Umbilical cord (tissue), 2 donors: ENCODE data around the gene NOD2. TPM values are rescaled to one million over a fixed set of nuclear protein-coding genes. Genes with fewer than 3 reads are reported as not detected.

Experiments used
- DNase-seq: peaks from one replicate; pipeline ENCODE4 v3.0.0-alpha.2; 2015; ENCODE audit warnings: low spot score
- total RNA-seq: library from RNA; depleted of rRNA; stranded (reverse); fragments of >200 nt; gene quantifications from one replicate; pipeline ENCODE4 v1.2.3, GENCODE V29; 2014; ENCODE audit warnings: low replicate concordance; ENCODE audit not compliant: insufficient read depth

The NOD2 gene
- total RNA-seq, 1 donor from 2014 or later, result 6.5 TPM

DNA sequence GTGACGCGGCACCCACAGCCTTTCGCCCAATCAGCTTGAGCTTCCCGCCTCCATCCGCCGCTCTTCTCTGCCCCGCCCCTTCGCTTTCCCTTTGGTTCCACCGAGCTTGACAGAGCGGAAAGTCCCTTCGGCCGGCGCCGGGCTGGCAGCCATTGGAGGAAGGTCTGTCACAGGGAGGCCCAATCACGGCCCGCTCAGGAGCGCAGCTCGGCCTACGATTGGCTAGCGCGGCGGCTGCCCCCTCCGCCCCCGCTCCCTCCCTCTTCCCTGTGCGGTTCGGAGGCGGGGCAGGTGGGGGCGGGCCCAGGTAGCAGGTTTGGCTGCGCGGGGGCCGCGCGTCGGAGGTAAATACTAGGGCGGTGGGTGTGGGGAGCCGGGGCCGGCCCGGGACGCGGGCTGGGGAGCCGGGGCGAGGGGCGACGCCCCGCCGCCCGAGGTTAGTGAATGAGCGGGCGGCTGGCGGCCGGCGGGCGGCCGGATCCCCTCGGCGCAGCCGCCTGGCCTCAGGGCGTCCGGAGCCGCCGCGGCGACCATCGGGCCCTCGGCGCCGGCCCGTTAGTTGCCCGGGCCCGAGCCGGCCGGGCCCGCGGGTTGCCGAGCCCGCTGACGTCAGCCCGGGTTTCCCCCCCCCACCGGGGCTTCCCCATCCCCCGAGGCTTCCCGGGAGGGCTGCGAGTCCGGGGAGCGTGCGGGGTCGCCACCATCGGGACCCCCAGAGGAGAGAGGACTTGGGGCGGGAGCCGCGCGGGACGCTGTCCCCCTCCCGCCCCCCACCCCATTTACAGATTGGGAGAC is 48.6 kb downstream of the NOD2 start, which contains the start of gene CYLD:
Gene CYLD, plus strand, starts transcription at position 306 of the 795 bp plus-strand sequence. CDS start 7,613 bp downstream, outside the sequence.
- DNase-seq, result peak; percentile 100

- no peak for DNase-seq
Measured at GRCh38 chr16:50742576-50743200, 49.3 kb downstream of the NOD2 start.

- no peak for DNase-seq
Measured at GRCh38 chr16:50743581-50744225, 50.3 kb downstream of the NOD2 start.

GRCh38 chr16:50744881-50745280 is 51.5 kb downstream of the NOD2 start:
- DNase-seq, result no peak

GRCh38 chr16:50745940-50746339 is 52.5 kb downstream of the NOD2 start:
- no peak for DNase-seq

GRCh38 chr16:50747207-50747956 is 54.0 kb downstream of the NOD2 start:
- no peak for DNase-seq

- no peak for DNase-seq
Measured at GRCh38 chr16:50751528-50751927, 58.1 kb downstream of the NOD2 start.

DNA sequence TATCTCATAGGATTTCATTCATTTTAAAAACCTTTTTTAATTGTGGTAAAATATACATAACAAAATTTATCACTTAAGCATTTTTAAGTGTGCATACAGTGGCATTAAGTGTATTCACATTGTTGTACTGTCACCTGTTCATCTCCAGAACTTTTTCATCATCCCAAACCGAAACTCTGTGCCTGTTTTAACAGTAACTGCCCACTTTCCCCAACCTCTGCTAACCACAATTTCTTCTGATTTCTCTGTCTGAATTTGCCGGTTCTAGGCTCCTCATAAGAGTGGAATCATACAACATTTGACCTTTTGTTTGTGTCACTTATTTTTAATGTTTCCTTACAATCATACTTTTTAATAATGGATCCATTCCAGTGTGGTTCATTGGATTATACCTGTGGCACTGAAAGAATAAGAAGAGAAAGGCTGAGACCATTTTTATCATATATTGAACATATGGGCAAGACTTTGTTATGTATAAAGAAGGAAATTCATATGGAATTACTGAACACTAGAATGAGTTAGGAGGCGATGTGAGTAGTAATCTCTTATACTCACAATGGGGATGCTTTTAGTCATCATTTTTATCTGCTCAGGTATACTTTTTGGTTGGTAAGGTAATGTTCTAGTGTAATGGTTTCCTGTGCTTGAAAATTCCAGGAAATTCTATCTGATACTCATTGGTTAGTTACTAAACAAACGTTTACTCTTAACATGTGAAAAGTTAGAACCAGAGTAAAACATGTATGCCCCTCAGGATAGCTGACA is 59.2 kb downstream of the NOD2 start:
- no peak for DNase-seq

DNA sequence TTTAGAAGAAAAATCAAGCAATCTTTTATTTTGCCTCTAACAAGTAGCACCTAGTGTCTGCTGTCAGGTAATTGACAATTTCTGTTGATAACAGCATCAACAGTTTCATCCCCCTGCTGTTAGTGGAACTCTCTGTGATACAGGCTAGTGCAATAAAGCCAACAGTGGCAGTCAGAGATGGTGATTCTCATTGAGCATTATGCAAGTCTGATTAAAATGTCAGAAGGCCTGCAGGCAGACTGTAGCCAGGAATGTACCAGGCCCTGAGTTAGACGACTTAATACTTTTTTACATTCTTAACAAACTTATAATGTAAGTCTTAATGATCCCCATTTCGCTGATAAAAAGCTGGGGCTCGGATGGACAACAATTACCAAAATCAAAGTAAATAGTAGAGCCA is 63.1 kb downstream of the NOD2 start:
- DNase-seq, result no peak

- DNase-seq, result no peak
Measured at GRCh38 chr16:50761267-50761666, 67.9 kb downstream of the NOD2 start.

- DNase-seq, result no peak
Measured at GRCh38 chr16:50762241-50762640, 68.8 kb downstream of the NOD2 start.

DNA sequence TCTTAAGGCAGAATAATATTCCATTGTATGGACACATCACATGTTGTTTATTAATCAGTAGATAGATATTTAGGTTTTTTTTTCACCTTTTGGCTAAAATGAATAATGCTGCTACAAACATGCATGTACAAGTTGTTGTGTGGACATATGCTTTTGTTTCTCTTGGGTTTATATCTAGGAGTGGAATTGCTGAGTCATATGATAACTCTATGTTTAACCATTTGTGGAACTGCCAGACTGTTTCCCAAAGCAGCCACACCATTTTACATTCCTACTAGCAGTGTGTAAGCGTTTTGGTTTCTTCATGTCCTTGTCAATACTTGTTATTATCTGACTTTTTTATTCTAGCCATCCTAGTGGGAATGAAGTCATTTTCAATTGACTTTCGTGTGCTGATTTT is 69.8 kb downstream of the NOD2 start:
- no peak for DNase-seq

- DNase-seq, result no peak
Measured at GRCh38 chr16:50765260-50765659, 71.9 kb downstream of the NOD2 start.

- no peak for DNase-seq
Measured at GRCh38 chr16:50765861-50766260, 72.5 kb downstream of the NOD2 start.

- DNase-seq, result no peak
Measured at GRCh38 chr16:50767197-50767596, 73.8 kb downstream of the NOD2 start.

GRCh38 chr16:50771366-50771765 is 78.0 kb downstream of the NOD2 start:
- no peak for DNase-seq

DNA sequence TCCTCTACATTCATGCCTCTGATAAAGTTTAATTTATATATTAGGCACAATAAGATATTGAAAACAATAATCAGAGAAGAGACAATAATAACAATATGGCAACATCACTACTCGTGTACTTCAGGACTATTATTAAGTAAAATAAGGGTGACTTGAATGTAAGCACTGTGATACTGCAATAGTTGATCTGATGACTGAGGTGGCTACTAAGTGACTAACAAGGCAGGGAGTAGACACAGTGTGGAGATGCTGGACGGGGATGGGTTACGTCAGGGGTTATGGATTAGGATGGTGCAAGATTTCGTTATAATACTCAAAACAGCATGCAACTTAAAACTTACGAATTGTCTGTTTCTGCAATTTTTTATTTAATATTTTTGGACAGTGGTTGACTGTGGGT is 81.0 kb downstream of the NOD2 start:
- no peak for DNase-seq

DNA sequence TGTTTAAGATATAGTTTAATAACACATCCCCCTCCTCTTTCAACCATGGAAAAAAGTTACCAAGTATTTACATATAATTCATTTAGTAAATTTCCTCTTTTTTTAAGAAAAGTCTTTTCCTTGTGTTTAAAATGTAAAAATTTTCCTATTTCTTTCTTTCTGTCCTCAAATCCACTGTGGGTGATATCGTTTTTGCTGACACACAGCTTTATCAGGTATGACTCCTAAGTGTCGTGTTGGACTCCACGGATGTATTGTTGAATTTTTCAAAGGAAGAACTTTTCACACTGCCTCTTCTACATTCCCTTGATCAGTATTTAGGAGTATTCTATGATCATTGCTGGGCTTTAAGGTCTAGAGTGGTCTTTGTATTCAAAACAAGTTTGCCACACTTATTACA is 81.6 kb downstream of the NOD2 start:
- no peak for DNase-seq

- no peak for DNase-seq
Measured at GRCh38 chr16:50776037-50776436, 82.6 kb downstream of the NOD2 start.

- DNase-seq, result no peak
Measured at GRCh38 chr16:50778284-50779163, 85.1 kb downstream of the NOD2 start.
